Smooth muscle cell (in vitro differentiated cells): Measurements from ENCODE around the gene PSMD14. TPM values are rescaled to one million over a fixed set of nuclear protein-coding genes. Genes with fewer than 3 reads are reported as not detected.

Experiments used
- DNase-seq: peaks from one replicate; lab custom pipeline; 2025; ENCODE audit not compliant: unreplicated experiment; lab: John Stamatoyannopoulos, UW
- H2AFZ ChIP-seq: fragments of 200-600 bp; sonication (generic); 2 replicates; pipeline ENCODE4 v1.6.0; 2016; ENCODE audit warnings: antibody characterized with exemption, low read depth, mild to moderate bottlenecking
- H3F3A ChIP-seq: fragments of 200-600 bp; sonication (generic); 2 replicates; pipeline ENCODE4 v1.6.0; 2017; ENCODE audit warnings: antibody characterized with exemption, low read depth
- H3K27ac ChIP-seq: fragments of 200-600 bp; sonication (generic); 2 replicates; pipeline ENCODE4 v1.5.1; 2016; ENCODE audit warnings: low read depth, mild to moderate bottlenecking
- H3K27me3 ChIP-seq: fragments of 200-600 bp; sonication (generic); 2 replicates; pipeline ENCODE4 v1.6.1; 2016; ENCODE audit warnings: low read depth, mild to moderate bottlenecking
- H3K36me3 ChIP-seq: fragments of 200-600 bp; sonication (generic); 2 replicates; pipeline ENCODE4 v1.5.1; 2016; ENCODE audit warnings: low read depth
- H3K4me1 ChIP-seq: fragments of 200-600 bp; sonication (generic); 2 replicates; pipeline ENCODE4 v1.5.1; 2016; ENCODE audit warnings: low read depth
- H3K4me2 ChIP-seq: fragments of 200-600 bp; sonication (generic); 2 replicates; pipeline ENCODE4 v1.6.0; 2016; ENCODE audit warnings: mild to moderate bottlenecking
- H3K4me3 ChIP-seq: fragments of 200-600 bp; sonication (generic); 2 replicates; pipeline ENCODE4 v1.5.1; 2016; ENCODE audit warnings: mild to moderate bottlenecking
- H3K79me2 ChIP-seq: fragments of 200-600 bp; sonication (generic); 2 replicates; pipeline ENCODE4 v1.6.0; 2016; ENCODE audit warnings: low read depth, mild to moderate bottlenecking
- H3K9ac ChIP-seq: fragments of 200-600 bp; sonication (generic); 2 replicates; pipeline ENCODE4 v1.6.0; 2016; ENCODE audit warnings: low read depth
- H3K9me3 ChIP-seq: fragments of 200-600 bp; sonication (generic); replicated peaks from 2 replicates; pipeline ENCODE4 v1.5.1; 2016; ENCODE audit warnings: low read depth
- H4K20me1 ChIP-seq: fragments of 200-600 bp; sonication (generic); 2 replicates; pipeline ENCODE4 v1.6.0; 2016; ENCODE audit warnings: low read depth
- CTCF ChIP-seq: fragments of 200-600 bp; sonication (generic); IDR thresholded peaks from 2 replicates; pipeline ENCODE4 v1.5.1; 2017; ENCODE audit warnings: borderline replicate concordance, mild to moderate bottlenecking, antibody characterized with exemption; ENCODE audit not compliant: insufficient read depth, poor library complexity, severe bottlenecking
- WGBS: methylation state at CpG from one replicate; pipeline ENCODE4 v1.1.7; 2016; ENCODE audit warnings: low lambda C conversion rate; 5-methylcytosine and 5-hydroxymethylcytosine counted together
- polyA plus RNA-seq: library from polyadenylated mRNA; unstranded; fragments of >200 nt; fragmentation: Nextera tagmentation; extraction: Ambion mirVana; gene quantifications from 2 replicates; pipeline ENCODE4 v1.2.1, GENCODE V29; 2016
- total RNA-seq: library from RNA; depleted of rRNA; stranded (reverse); fragments of >200 nt; gene quantifications from 2 replicates; pipeline ENCODE4 v1.2.3, GENCODE V29; 2014

PSMD14 gene
- total and polyA plus RNA-seq, 2 experiments from 2014 or later, result 69.4 to 123 TPM

- Histone ChIP-seq H3K4me3 (no peak overlapping the region), H3K27me3 (no peaks in the 10 kb centered on the region), H3K9me3 (no peaks in the 10 kb centered on the region), H3K27ac (no peak overlapping the region), H3K9ac (no peak overlapping the region), H3F3A (no peaks in the 10 kb centered on the region), H3K36me3 (peaks cover 11% of the 10 kb centered on the region), H3K4me2 (no peak overlapping the region), H2AFZ (no peak overlapping the region), H3K79me2 (peaks cover 21% of the 10 kb centered on the region), H3K4me1 (peaks cover 4% of the 10 kb centered on the region), H4K20me1 (peaks cover 48% of the 10 kb centered on the region)
- no peak for DNase-seq
- TF ChIP-seq CTCF, result no peak
- 48% methylated on average over 2 of the region's 2 CpGs for WGBS
Observed at GRCh38 chr2:161369311-161369710, 61.1 kb downstream of the PSMD14 start.

GRCh38 chr2:161370981-161371380 is 62.8 kb downstream of the PSMD14 start:
- Histone ChIP-seq H3K9me3 (no peaks in the 10 kb centered on the region), H2AFZ (no peak overlapping the region), H3K9ac (no peak overlapping the region), H3F3A (no peaks in the 10 kb centered on the region), H3K4me3 (no peak overlapping the region), H3K4me2 (no peak overlapping the region), H3K36me3 (peaks cover 11% of the 10 kb centered on the region), H3K79me2 (peaks cover 18% of the 10 kb centered on the region), H3K27ac (no peak overlapping the region), H3K4me1 (peaks cover 4% of the 10 kb centered on the region), H4K20me1 (peaks cover 41% of the 10 kb centered on the region), H3K27me3 (no peaks in the 10 kb centered on the region)
- WGBS, result 75% methylated on average over 3 of the region's 3 CpGs
- no peak for DNase-seq
- TF ChIP-seq CTCF, result no peak

GRCh38 chr2:161371869-161372268 is 63.6 kb downstream of the PSMD14 start:
- Histone ChIP-seq H2AFZ (no peak overlapping the region), H3K9me3 (no peaks in the 10 kb centered on the region), H3K27ac (no peak overlapping the region), H3K4me1 (peaks cover 4% of the 10 kb centered on the region), H3K36me3 (peaks cover 11% of the 10 kb centered on the region), H3K27me3 (no peaks in the 10 kb centered on the region), H3K4me3 (no peak overlapping the region), H3K4me2 (no peak overlapping the region), H3K9ac (no peak overlapping the region), H4K20me1 (peaks cover 38% of the 10 kb centered on the region), H3F3A (no peaks in the 10 kb centered on the region), H3K79me2 (peaks cover 11% of the 10 kb centered on the region)
- WGBS, result 48% methylated on average over 1 of the region's 1 CpG
- DNase-seq, result no peak
- no peak for TF ChIP-seq CTCF

GRCh38 chr2:161373942-161374341 is 65.7 kb downstream of the PSMD14 start:
- no peak overlapping the region for H3K9ac ChIP-seq
- H4K20me1 ChIP-seq, result peaks cover 32% of the 10 kb centered on the region
- peaks cover 4% of the 10 kb centered on the region for H3K4me1 ChIP-seq
- no peak overlapping the region for H2AFZ ChIP-seq
- no peaks in the 10 kb centered on the region for H3F3A ChIP-seq
- no peaks in the 10 kb centered on the region for H3K9me3 ChIP-seq
- H3K4me2 ChIP-seq, result no peak overlapping the region
- DNase-seq, result no peak
- TF ChIP-seq CTCF, result no peak
- no peak overlapping the region for H3K4me3 ChIP-seq
- no peak overlapping the region for H3K27ac ChIP-seq
- H3K27me3 ChIP-seq, result no peaks in the 10 kb centered on the region
- peaks cover 6% of the 10 kb centered on the region for H3K36me3 ChIP-seq
- peaks cover 3% of the 10 kb centered on the region for H3K79me2 ChIP-seq
